Activated CD4-positive, alpha-beta T cell treated with anti-CD3 and anti-CD28 coated beads for 36 hours (primary cell): ENCODE results near the gene CACNA1D. TPM values are rescaled to one million over a fixed set of nuclear protein-coding genes. Genes with fewer than 3 reads are reported as not detected.
"Not testable (repeated sequence)": the region's sequence is repeated elsewhere in the genome, so short reads cannot be mapped to it uniquely, and the experiment has no call there.

Source experiments
- ATAC-seq: fragments of 200-7000 bp; cut with Tn5 transposase; one replicate; pipeline ENCODE4 v1.10.0; 2021; ENCODE audit warnings: mild to moderate bottlenecking, moderate library complexity
- CTCF ChIA-PET: fragments of 350-600 bp; sonication (Branson Sonifier 250); formaldehyde crosslinking; loops from one replicate; lab custom pipeline; 2021; ENCODE audit warnings: antibody characterized with exemption; lab: Charles Lee
- POLR2A ChIA-PET: fragments of 350-600 bp; sonication (Branson Sonifier 250); formaldehyde crosslinking; loops from one replicate; lab custom pipeline; 2021; ENCODE audit warnings: antibody characterized with exemption, inconsistent platforms; lab: Charles Lee
- DNase-seq: peaks from one replicate; pipeline ENCODE4 v3.0.0-alpha.2; 2020
- H3K27ac Mint-ChIP-seq: one replicate; pipeline ENCODE4 v1.8.0; 2021; ENCODE audit warnings: mixed read lengths
- H3K27me3 Mint-ChIP-seq: one replicate; pipeline ENCODE4 v1.8.0; 2021; ENCODE audit warnings: mixed read lengths
- H3K36me3 Mint-ChIP-seq: one replicate; pipeline ENCODE4 v1.8.0; 2021; ENCODE audit warnings: low read depth, mixed read lengths
- H3K4me1 Mint-ChIP-seq: one replicate; pipeline ENCODE4 v1.8.0; 2021; ENCODE audit warnings: mixed read lengths
- H3K4me3 Mint-ChIP-seq: one replicate; pipeline ENCODE4 v1.8.0; 2021; ENCODE audit warnings: mild to moderate bottlenecking, moderate library complexity, mixed read lengths
- H3K9me3 Mint-ChIP-seq: one replicate; pipeline ENCODE4 v1.8.0; 2021; ENCODE audit warnings: low read depth, mixed read lengths
- intact Hi-C, 2 experiments: fragments of 100-400 bp; cut with DNase I in 1 of 2; cut with micrococcal nuclease in 1 of 2; formaldehyde crosslinking; loops; one replicate each; pipeline versions ENCODE4 v1.14.2 to v1.15.1; 2022 to 2024; cut with DNase I, micrococcal nuclease
- total RNA-seq, 2 experiments: library from RNA; stranded (reverse); gene quantifications; one replicate each; pipeline ENCODE4 v1.2.3, GENCODE V29; 2021

CACNA1D gene
- total RNA-seq = under 1 TPM; 0.21 to 0.33 TPM

DNA sequence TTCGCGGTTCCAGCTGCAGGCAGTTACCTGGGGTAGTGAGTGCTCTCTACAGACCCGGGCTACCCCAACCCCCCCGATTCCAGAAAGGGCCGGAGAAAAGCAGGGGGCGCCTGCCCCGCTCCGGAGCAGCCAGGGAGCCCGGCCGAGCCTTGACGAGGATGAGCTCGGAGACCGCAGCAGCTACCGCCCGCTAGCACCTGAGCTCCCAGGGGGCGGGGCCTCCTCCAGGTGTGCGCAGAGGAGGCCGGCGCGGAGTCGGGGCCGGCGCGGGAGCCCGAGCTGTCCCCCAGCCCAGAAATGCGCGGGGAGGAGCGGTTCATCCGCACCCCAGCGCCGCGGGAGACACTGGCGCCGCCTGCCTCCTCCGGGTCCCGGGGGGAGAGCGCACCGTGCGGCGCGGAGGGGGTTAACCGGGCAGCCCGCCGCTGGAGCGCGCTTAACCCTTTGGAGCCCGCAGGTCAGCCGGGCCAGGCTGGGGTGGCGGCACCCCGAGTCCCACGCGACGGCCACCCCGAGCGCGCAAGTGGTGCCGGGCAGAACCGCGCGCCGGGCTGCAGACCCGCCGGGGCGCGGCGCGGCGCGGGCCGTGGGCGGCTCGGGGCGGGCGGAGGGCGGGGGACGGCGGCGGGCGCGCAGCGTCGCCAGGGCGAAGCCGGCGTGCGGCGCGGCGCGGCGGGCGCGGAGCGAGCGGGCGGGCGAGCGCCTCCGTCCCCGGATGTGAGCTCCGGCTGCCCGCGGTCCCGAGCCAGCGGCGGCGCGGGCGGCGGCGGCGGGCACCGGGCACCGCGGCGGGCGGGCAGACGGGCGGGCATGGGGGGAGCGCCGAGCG is at the start of gene CACNA1D:
CACNA1D (plus strand) TSS at position 649 of the 829 bp plus-strand sequence. CDS start 556 bp downstream, outside the sequence.
- peak; percentile 43 for DNase-seq
- Mint-ChIP-seq H3K27me3 (peaks cover 48% of the 10 kb centered on the region), H3K9me3 (no peaks in the 10 kb centered on the region), H3K4me1 (peaks cover 10% of the 10 kb centered on the region), H3K4me3 (peak within 1 kb of the TSS; percentile 40), H3K27ac (no peak within 1 kb of the TSS), H3K36me3 (no peaks in the 10 kb centered on the region)
- ChIA-PET CTCF (interaction anchor here (1.1 kb wide), 1 partner anchor 19 kb away, joined by 4 read pairs; no protein-coding TSS in a partner anchor), POLR2A (no interaction called here)
- intact Hi-C loops = no loop called here
- ATAC-seq = peak; percentile 69

DNA sequence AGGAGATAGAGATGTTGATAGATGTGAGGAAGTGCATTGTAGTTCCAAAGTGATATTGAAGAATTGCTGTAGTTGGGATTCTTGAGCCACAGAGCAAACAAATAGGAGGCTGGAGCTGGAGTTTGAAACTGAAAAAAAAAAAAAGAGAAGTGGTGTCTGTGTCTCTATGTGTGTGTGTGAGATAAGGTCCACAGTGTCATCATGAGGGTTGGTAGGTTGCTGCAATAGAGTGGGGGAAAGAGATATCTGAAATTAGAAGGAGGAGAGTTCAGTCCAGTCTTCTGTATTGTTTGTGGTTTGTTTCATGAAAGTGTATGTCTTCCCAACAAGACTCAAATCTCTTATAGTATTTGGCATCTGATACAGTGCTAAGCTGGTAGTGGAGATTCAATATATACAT is 37.3 kb upstream of the CACNA1D start:
- H3K27me3 Mint-ChIP-seq = peaks cover 9% of the 10 kb centered on the region
- H3K9me3 Mint-ChIP-seq = no peaks in the 10 kb centered on the region
- H3K27ac Mint-ChIP-seq = no peak overlapping the region
- no peak for DNase-seq
- CTCF ChIA-PET = no interaction called here
- H3K36me3 Mint-ChIP-seq = no peaks in the 10 kb centered on the region
- no peak for ATAC-seq
- intact Hi-C loops = no loop called here
- no peaks in the 10 kb centered on the region for H3K4me1 Mint-ChIP-seq
- H3K4me3 Mint-ChIP-seq = no peak overlapping the region
- POLR2A ChIA-PET = no interaction called here

DNA sequence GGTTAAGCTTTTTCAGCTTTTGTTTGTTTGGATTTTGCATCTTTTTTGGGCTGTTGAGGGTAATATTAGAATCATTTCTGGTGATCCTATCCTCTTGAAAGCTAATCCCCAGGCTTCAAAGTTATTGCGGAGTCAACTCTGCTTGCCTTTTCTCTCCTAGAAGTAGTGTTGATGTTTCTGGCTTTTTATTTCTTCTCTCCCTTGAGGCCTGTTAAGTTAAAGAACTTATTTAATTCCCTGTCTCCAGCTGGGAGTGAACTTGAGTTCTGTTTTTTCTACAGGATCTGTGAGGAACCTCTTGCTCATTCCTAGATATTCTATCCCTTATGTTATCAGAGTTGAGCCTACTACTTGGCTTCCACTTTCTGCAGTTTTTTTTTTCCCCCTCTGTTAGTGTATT is 34.1 kb upstream of the CACNA1D start:
- intact Hi-C loops = no loop called here
- Mint-ChIP-seq H3K4me1 (peaks cover 3% of the 10 kb centered on the region), H3K4me3 (no peak overlapping the region), H3K27me3 (peaks cover 14% of the 10 kb centered on the region), H3K36me3 (no peaks in the 10 kb centered on the region), H3K9me3 (peaks cover 3% of the 10 kb centered on the region), H3K27ac (no peak overlapping the region)
- ChIA-PET CTCF (interaction anchor here (0.7 kb wide), 1 partner anchor 170 kb away, joined by 5 read pairs; no protein-coding TSS in a partner anchor), POLR2A (no interaction called here)
- ATAC-seq (no peak), DNase-seq (no peak)

DNA sequence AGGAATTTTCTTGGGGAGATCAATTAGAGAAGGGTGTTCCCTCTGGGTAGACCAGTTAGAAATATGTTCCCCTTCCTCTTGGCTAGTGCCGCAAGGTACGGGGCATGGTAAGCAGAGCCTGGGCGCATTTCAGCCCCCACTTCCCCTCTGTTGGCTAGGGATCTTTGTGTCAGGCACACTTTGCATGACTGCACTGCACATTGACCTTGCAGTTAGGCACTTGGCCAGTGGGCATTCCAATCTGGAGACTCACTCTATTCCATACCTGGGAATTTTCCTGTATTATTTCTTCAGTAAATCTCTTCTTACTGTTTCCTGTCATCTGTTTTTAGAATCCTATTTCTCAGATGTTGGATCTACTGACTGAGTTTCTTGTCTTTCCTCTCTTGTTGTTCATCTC is 30.0 kb upstream of the CACNA1D start:
- Mint-ChIP-seq H3K36me3 (no peaks in the 10 kb centered on the region), H3K27ac (no peak overlapping the region), H3K4me1 (peaks cover 7% of the 10 kb centered on the region), H3K4me3 (no peak overlapping the region), H3K27me3 (peaks cover 22% of the 10 kb centered on the region), H3K9me3 (peaks cover 3% of the 10 kb centered on the region)
- ChIA-PET CTCF (no interaction called here), POLR2A (no interaction called here)
- ATAC-seq (no peak), DNase-seq (no peak)
- intact Hi-C loops = no loop called here

DNA sequence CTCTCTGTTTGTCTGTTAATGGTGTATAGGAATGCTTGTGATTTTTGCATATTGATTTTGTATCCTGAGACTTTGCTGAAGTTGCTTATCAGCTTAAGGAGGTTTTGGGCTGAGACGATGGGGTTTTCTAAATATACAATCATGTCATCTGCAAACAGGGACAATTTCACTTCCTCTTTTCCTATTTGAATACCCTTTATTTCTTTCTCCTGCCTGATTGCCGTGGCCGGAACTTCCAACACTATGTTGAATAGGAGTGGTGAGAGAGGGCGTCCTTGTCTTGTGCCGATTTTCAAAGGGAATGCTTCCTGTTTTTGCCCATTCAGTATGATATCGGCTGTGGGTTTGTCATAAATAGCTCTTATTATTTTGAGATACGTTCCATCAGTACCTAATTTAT is 24.7 kb upstream of the CACNA1D start:
- H3K27ac Mint-ChIP-seq, DNase-seq, H3K9me3 Mint-ChIP-seq, H3K4me3 Mint-ChIP-seq, H3K4me1 Mint-ChIP-seq, CTCF ChIA-PET, POLR2A ChIA-PET, intact Hi-C loops, ATAC-seq, H3K36me3 Mint-ChIP-seq: not testable (repeated sequence)
- H3K27me3 Mint-ChIP-seq = peaks cover 26% of the 10 kb centered on the region

DNA sequence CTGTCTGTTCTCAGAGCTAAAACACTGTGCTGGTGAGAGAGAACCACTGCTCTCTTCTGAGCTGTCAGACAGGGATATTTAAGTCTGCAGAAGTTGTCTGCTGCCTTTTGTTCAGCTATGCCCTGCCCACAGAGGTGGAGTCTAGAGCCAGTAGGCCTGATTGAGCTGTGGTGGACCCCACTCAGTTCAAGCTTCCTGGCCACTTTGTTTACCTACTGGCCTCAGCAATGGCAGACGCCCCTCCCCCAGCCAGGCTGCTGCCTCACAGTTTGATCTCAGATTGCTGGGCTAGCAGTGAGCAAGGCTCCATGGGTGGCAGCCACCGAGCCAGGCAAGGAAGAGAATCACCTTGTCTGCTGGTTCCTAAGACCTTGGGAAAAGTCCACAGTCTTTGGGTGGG is 21.0 kb upstream of the CACNA1D start:
- H3K27me3 Mint-ChIP-seq = peaks cover 29% of the 10 kb centered on the region

DNA sequence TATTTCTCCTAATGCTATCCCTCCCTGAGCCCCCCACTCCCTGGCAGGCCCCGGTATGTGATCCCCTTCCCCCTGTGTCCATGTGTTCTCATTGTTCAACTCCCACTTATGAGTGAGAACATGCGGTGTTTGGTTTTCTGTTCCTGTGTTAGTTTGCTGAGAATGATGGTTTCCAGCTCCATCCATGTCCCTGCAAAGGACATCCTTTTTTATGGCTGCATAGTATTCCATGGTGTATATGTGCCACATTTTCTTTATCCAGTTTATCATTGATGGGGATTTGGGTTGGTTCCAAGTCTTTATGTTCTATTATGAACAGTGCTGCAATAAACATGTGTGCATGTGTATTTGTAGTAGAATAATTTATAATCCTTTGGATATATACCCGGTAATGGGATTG is 18.0 kb upstream of the CACNA1D start:
- H3K4me1 Mint-ChIP-seq, H3K9me3 Mint-ChIP-seq, intact Hi-C loops, H3K4me3 Mint-ChIP-seq, H3K36me3 Mint-ChIP-seq, H3K27ac Mint-ChIP-seq, ATAC-seq, CTCF ChIA-PET, POLR2A ChIA-PET, DNase-seq: not testable (repeated sequence)
- peaks cover 28% of the 10 kb centered on the region for H3K27me3 Mint-ChIP-seq

More for the DNA sequence above, 21.0 kb upstream of the CACNA1D start:
- CTCF ChIA-PET = no interaction called here
- intact Hi-C loops = no loop called here
- H3K36me3 Mint-ChIP-seq = no peaks in the 10 kb centered on the region
- no peaks in the 10 kb centered on the region for H3K4me1 Mint-ChIP-seq
- H3K4me3 Mint-ChIP-seq = no peak overlapping the region
- POLR2A ChIA-PET = no interaction called here
- DNase-seq (no peak), ATAC-seq (no peak)
- no peak overlapping the region for H3K27ac Mint-ChIP-seq
- H3K9me3 Mint-ChIP-seq = peaks cover 3% of the 10 kb centered on the region

DNA sequence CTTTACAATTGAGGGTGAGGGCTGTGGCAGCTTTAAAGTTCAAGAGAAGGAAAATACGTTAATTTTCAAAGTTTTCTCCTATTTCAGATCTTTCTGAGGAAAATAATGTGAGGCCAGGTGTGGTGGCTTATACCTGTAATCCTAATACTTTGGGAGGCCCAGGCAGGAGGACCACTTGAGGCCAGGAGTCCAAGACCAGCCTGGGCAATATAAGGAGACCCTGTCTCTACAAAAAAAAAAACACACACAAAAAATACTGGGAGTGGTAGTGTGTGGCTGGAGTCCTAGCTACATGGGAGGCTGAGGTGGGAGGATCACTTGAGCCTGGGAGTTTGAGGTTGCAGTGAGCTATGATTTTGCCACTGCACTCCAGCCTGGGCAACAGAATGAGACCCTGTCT is 16.7 kb upstream of the CACNA1D start:
- ATAC-seq, H3K36me3 Mint-ChIP-seq, intact Hi-C loops, H3K27ac Mint-ChIP-seq, DNase-seq, H3K9me3 Mint-ChIP-seq, H3K4me3 Mint-ChIP-seq, CTCF ChIA-PET, POLR2A ChIA-PET, H3K4me1 Mint-ChIP-seq: not testable (repeated sequence)
- H3K27me3 Mint-ChIP-seq = peaks cover 27% of the 10 kb centered on the region

DNA sequence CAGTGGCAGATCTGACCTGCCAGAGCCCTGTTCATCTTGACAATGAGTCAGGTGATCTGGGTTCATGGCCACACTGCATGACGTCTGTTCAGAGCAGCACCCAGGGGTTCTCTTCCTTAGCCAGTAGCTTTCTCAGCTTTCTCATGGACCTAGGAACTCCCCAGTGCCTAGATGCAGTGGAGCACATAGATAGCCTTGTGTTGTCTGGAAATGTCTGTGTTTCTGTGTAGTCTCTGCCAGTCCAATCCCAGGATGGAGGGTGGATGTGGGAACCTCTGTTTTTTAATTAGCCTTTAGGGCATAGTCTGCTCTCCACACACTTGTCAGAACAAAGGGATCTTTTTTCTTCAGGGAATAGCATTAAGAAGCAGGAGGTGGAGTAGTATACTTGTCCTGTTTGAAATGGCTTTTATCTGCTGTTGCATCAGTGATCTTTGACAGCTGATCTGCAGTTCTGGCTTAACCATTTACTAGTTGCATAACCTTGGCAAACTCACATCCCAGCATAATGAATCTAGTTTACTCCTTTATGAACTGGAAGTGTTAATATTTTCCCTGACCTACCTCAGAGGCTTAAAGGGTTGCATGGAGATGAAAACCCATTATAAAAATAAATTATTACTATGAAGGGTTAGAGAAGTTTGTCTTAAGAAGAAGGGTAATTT is 16.1 kb upstream of the CACNA1D start:
- H3K27ac Mint-ChIP-seq = no peak overlapping the region
- H3K9me3 Mint-ChIP-seq = peaks cover 3% of the 10 kb centered on the region
- no peaks in the 10 kb centered on the region for H3K4me1 Mint-ChIP-seq
- H3K36me3 Mint-ChIP-seq = no peaks in the 10 kb centered on the region
- ChIA-PET CTCF (interaction anchor here (0.7 kb wide), 1 partner anchor 467 kb away, joined by 3 read pairs; no protein-coding TSS in a partner anchor), POLR2A (no interaction called here)
- ATAC-seq = no peak
- intact Hi-C loops = no loop called here
- no peak overlapping the region for H3K4me3 Mint-ChIP-seq
- H3K27me3 Mint-ChIP-seq = peaks cover 27% of the 10 kb centered on the region
- no peak for DNase-seq

DNA sequence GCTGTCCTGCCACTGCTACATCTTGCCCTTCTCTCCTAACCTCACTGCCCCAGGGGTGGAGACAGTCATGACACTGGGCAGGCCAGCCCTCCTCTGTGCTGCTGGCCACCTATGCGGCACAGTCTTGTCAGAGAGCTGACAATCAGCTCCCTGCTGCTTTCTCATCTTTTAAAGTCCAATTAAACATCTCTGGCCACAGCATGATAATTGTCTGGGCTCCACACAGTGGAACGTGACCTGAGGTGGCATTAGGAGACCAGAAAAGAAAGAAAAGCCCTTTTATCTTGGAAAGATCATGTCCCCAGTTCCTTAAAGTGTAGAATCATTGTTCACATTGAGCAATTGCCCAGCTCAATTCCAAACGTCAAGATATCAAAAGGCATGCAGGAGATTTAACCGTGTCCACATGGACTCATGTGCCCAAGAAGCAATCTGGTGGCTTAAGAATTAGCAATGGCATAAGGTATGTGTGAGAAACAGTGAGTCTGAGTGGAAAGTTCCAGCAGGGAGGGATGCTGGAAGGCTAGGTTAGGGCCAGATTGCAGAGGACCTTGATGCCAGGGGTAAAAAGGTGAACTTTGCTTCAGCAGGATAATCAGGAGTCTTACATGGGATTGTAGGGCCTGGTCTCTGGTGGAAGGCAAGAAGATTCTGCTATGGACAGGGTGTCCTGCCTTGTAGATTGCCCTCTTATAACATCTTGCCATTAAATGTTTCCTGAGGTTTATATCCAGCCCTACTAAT is 15.3 kb upstream of the CACNA1D start:
- Mint-ChIP-seq H3K27me3 (peaks cover 24% of the 10 kb centered on the region), H3K36me3 (no peaks in the 10 kb centered on the region), H3K9me3 (peaks cover 3% of the 10 kb centered on the region), H3K4me3 (no peak overlapping the region), H3K27ac (no peak overlapping the region), H3K4me1 (no peaks in the 10 kb centered on the region)
- intact Hi-C loops = no loop called here
- ChIA-PET POLR2A (no interaction called here), CTCF (interaction anchor here (0.7 kb wide), 1 partner anchor 34 kb away, joined by 3 read pairs; no protein-coding TSS in a partner anchor)
- DNase-seq = no peak
- no peak for ATAC-seq

DNA sequence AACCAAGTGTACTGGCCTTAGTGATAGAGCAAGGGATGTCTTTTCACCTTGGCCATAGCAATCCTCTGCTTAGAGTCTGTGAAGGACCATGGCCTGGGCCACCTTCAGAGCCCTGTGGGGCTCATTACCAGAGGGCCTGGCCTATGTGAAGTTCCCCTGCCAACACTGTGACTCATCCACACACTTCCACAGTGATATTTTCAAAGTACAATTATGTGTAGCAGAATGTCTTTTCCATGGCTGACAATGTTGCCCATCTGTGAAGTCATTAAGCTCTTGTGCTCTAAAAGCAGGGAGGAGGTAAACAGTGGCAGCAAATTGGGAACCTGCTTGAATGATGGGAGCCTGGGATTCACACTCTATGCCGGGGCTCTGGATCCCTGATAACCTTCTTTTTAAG is 12.2 kb upstream of the CACNA1D start:
- peaks cover 15% of the 10 kb centered on the region for H3K27me3 Mint-ChIP-seq
- POLR2A ChIA-PET = interaction anchor here (0.6 kb wide), 1 partner anchor 34 kb away, joined by 8 read pairs; no protein-coding TSS in a partner anchor
- intact Hi-C loops = no loop called here

More for the DNA sequence above, 12.2 kb upstream of the CACNA1D start:
- H3K4me1 Mint-ChIP-seq = no peaks in the 10 kb centered on the region
- ATAC-seq (no peak), DNase-seq (no peak)
- CTCF ChIA-PET = no interaction called here
- no peaks in the 10 kb centered on the region for H3K36me3 Mint-ChIP-seq
- H3K27ac Mint-ChIP-seq = no peak overlapping the region
- H3K9me3 Mint-ChIP-seq = no peaks in the 10 kb centered on the region
- H3K4me3 Mint-ChIP-seq = no peak overlapping the region
